Stimulated activated CD8-positive, alpha-beta memory T cell treated with anti-CD3 and anti-CD28 coated beads, Interleukin-7, amount 100 ng/mL, for 4 hours (primary cell): ENCODE results near the gene FIS1.

Experiments
- DNase-seq, 2 donors: peaks; one replicate each; pipeline ENCODE4 v3.0.0-alpha.2; 2020; ENCODE audit warnings: low read depth in 2 of 2

FIS1 gene

GRCh38 chr7:101234636-101235035 lies 10.2 kb downstream of the FIS1 start:
- DNase-seq = no peak

- no peak for DNase-seq
Measured at GRCh38 chr7:101233907-101234547, 10.9 kb downstream of the FIS1 start.

GRCh38 chr7:101232141-101232850 lies 12.6 kb downstream of the FIS1 start:
- DNase-seq = no peak

DNA sequence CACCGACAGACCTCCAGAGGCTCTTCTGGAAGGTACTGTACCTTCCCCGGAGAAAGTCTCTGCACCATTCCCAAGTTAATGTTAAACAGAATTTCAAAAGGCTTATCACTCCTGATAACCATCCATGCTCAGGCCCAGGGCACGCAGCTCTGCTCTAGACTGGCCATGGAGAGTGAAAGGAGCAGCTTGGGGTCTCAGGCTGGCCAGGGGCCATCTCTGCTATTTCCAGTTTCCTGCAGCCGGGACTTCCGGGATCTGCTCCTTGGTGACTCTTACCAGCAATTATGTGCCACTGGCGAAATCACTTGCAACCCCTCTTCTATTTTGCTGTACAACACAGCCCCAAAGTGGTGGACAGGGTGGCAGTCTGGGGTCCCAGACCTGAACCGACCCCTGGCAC lies 13.2 kb downstream of the FIS1 start:
- no peak for DNase-seq

DNA sequence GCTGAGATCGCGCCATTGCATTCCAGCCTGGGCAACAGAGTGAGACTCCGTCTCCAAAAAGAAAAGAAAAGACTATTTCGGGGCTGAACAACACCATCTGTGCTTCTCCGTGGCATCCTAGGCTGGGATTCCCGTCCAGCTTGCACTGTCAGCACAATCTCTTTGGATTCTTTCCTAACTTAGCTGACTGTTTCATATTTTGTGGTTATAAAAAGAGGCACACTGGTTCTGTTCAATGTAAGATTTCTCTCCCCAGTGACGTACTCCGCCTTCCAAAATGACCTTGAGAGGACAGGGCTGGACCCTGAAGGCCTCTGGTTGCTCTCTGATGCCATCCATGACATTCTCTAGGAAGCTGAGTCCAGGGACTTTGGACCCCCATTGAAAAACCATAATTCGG lies 18.2 kb downstream of the FIS1 start:
- no peak for DNase-seq

- no peak for DNase-seq
Measured at GRCh38 chr7:101225650-101226049, 19.2 kb downstream of the FIS1 start.

- no peak for DNase-seq
Measured at GRCh38 chr7:101223528-101223927, 21.4 kb downstream of the FIS1 start.

GRCh38 chr7:101222275-101222830 lies 22.5 kb downstream of the FIS1 start:
- DNase-seq = no peak

- DNase-seq = no peak
Measured at GRCh38 chr7:101220295-101220694, 24.6 kb downstream of the FIS1 start.

DNA sequence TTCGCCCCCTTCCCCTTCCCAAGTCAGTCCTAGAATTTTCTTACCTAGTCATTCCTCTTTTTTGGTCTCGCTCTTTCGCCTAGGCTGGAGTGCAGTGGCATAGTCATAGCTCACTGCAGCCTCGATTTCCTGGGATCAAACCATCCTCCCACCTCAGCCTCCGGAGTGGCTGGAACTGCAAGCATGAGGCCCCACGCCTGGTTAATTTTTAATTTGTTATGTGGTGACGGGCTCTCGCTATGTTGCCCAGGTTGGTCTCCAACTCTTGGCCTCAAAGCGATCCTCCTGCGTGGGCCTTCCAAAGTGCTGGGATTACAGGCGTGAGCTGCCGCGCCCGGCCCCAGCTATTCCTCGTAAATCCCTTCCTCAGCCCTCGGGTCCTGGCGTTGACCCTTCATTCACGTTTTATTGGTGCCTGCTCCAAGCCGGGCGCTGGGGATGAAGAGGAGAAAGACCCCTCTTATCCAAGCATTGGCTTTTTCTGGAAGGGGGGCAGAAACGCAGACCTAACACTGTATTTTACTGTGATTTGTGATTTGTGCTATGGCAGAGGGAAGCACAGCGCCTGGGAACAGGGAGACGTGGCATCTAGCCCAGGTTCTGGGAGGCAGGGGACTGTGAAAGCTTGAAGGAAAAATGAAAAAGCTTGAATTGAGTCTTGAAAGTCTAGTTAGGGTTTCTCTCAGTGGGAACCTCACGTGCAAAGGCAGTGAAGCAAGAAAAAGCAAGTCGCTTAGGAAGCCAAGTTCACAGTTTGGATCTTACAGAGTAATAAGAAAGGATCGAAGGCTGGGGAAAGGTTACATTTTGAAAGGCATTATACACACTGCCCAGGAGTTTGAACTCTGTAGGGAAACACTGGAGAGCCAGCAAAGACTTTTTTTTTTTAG lies 26.4 kb downstream of the FIS1 start:
- no peak for DNase-seq

GRCh38 chr7:101217388-101218235 lies 27.3 kb downstream of the FIS1 start, which contains the start of the genes PLOD3 and ZNHIT1:
Gene PLOD3, minus strand, starts transcription at chr7:101217581. Its CDS starts 307 bp downstream, at chr7:101217274.
Gene ZNHIT1, plus strand, starts transcription at chr7:101218165. Its CDS starts 31 bp downstream, at chr7:101218196.
- peak; percentile 91 to 95 for DNase-seq

- DNase-seq = no peak
Measured at GRCh38 chr7:101216860-101217387, 28.0 kb downstream of the FIS1 start.

- no peak for DNase-seq
Measured at GRCh38 chr7:101216001-101216859, 28.7 kb downstream of the FIS1 start.

DNA sequence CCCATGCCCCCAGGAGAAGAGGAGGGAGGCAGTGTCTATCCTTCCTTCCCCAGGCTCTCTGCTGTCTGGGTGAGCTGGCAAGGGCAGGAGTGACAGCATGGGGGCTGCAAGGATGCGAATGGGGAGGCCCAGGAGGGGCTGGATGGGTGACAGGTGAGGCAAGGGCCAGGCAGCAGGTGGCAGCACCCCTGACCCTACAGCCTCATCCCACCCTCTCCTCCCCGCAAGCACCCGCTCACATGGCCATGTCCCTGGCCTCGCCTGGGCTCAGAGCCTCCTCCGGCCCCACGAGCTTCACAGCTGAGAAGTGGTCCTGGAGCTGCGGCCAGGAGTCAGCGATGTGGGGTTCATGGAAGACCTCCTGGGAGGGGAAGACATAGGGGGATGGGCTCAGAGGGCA lies 32.9 kb downstream of the FIS1 start:
- no peak for DNase-seq

- DNase-seq = no peak
Measured at GRCh38 chr7:101211501-101211900, 33.4 kb downstream of the FIS1 start.

DNA sequence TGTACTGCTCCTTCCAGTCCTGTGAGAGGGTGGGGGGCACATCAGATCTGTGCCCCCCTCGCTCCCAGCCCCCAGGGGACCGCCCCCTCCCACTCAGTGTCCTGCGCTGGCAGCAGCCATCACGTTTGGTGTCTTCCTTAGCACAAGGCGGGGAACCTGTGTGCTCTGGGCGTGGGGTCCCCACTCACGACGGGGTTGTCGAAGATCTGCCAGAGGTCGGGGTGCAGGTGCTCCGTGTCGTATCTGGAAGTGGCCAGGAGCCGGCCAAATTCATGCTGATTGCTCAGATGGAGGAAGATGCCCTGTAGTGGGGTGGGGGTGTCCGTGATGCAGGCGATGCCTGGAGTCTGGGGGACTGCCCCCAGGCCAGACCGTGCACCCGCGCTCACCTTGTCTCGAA lies 34.7 kb downstream of the FIS1 start:
- DNase-seq = no peak

DNA sequence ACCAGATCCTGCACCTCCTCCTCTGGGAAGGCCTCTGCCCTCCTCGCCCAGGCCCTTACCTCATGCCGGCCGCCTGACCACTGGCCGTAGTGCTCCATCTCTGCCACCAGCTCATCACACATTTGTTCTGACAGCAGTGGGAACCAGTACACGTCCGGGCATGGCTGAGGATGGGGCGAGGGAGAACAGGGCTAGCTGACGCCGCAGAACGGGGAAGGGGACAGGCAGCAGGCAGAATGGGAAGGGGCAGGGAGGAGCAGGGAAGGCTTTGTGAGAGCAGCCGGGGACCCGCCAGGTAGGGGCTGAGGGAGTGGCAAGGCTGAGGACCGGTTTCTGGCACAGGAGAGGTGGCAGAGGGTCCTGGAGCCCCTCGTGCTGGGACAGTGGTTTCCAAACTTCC lies 36.1 kb downstream of the FIS1 start:
- DNase-seq = no peak

- no peak for DNase-seq
Measured at GRCh38 chr7:101207459-101207858, 37.4 kb downstream of the FIS1 start.

GRCh38 chr7:101206665-101207042 lies 38.2 kb downstream of the FIS1 start:
- no peak for DNase-seq
